Transverse colon (tissue), 4 donors: ENCODE results near the gene ENOX1. TPM values are rescaled to one million over a fixed set of nuclear protein-coding genes. Genes with fewer than 3 reads are reported as not detected.

Experiments used
- DNase-seq: peaks from one replicate; pipeline ENCODE4 v3.0.0-alpha.2; 2019
- H3K27ac ChIP-seq, 4 donors: fragments of 200-600 bp; sonication (generic); 2 replicates each; pipeline ENCODE4 v1.5.1; 2016 to 2018; ENCODE audit warnings: inconsistent platforms in 4 of 4
- H3K27me3 ChIP-seq: fragments of 200-600 bp; sonication (generic); 2 replicates; pipeline ENCODE4 v1.5.1; 2017; ENCODE audit warnings: inconsistent platforms
- H3K36me3 ChIP-seq, 4 donors: fragments of 200-600 bp; sonication (generic); 2 replicates each; pipeline ENCODE4 v1.5.1; 2017 to 2019; ENCODE audit warnings: inconsistent platforms in 4 of 4
- H3K4me1 ChIP-seq, 4 donors: fragments of 200-600 bp; sonication (generic); 2 replicates each; pipeline ENCODE4 v1.5.1; 2017 to 2020; ENCODE audit warnings: inconsistent platforms in 4 of 4
- H3K4me3 ChIP-seq, 4 donors: fragments of 200-600 bp; sonication (generic); 1 replicate in 1 of 4; 2 replicates in 3 of 4; pipeline versions ENCODE4 v1.5.1 to v1.6.1; 2017 to 2019; ENCODE audit warnings: inconsistent platforms in 4 of 4
- H3K9me3 ChIP-seq, 2 donors: fragments of 200-600 bp; sonication (generic); 2 replicates each; pipeline ENCODE4 v1.5.1; 2017 to 2019; ENCODE audit warnings: inconsistent platforms in 2 of 2
- CTCF ChIP-seq, 5 experiments: fragments of 200-600 bp in 3 of 5; fragments of 450-650 bp in 2 of 5; sonication (generic) in 3 of 5; IDR thresholded peaks; 1 replicate in 2 of 5; 2 replicates in 3 of 5; pipeline ENCODE4 v1.5.1; 2016 to 2017; ENCODE audit warnings: antibody characterized with exemption in 5 of 5, inconsistent platforms in 3 of 5, mild to moderate bottlenecking in 2 of 5, moderate library complexity in 1 of 5
- EP300 ChIP-seq: sonication (generic); formaldehyde crosslinking; IDR thresholded peaks from one replicate; pipeline ENCODE4 v1.6.1; 2017; ENCODE audit warnings: antibody characterized with exemption, low read depth
- POLR2A ChIP-seq: fragments of 450-650 bp; IDR thresholded peaks from one replicate; pipeline ENCODE4 v1.6.1; 2016; ENCODE audit warnings: antibody characterized with exemption, mild to moderate bottlenecking, moderate library complexity
- POLR2AphosphoS5 ChIP-seq, 3 donors: sonication (generic); formaldehyde crosslinking; IDR thresholded peaks; one replicate each; pipeline ENCODE4 v1.6.1; 2016; ENCODE audit warnings: antibody characterized with exemption in 3 of 3
- WGBS, 2 donors: methylation state at CpG; one replicate each; pipeline ENCODE4 v1.1.5; 2018; ENCODE audit warnings: low coverage in 1 of 2; 5-methylcytosine and 5-hydroxymethylcytosine counted together
- in situ Hi-C, 4 donors: fragments of 200-750 bp; cut with MboI; loops; one replicate each; pipeline versions ENCODE4 v1.15.0 to v1.15.1; 2017; ENCODE audit warnings: low sequenced_read_pairs in 3 of 4, low pct_ligation_motif_present in 1 of 4, low pct_unique_long_range_greater_than_20kb in 1 of 4
- intact Hi-C: fragments of 100-400 bp; cut with DNase I; formaldehyde crosslinking; loops from one replicate; pipeline ENCODE4 v1.15.1; 2023; ENCODE audit warnings: low total_unique reads
- total RNA-seq, 4 donors: library from RNA; depleted of rRNA; stranded (reverse); fragments of >200 nt; gene quantifications; one replicate each; pipeline ENCODE4 v1.1.0, GENCODE V29; 2016

Gene ENOX1
- total RNA-seq, 4 donors from 2014 or later = 1.5 to 6.4 (median 2.2) TPM

GRCh38 chr13:43682701-43683100 lies 104.1 kb downstream of the ENOX1 start:
- WGBS, 2 donors = 52 to 62% methylated on average over 2 of the region's 2 CpGs
- in situ Hi-C loops = no loop called here
- DNase-seq = no peak
- no peak for TF ChIP-seq EP300
- TF ChIP-seq CTCF (IDR thresholded peaks at IDR 0.05) = no peak
- no peak for TF ChIP-seq POLR2AphosphoS5 (IDR thresholded peaks at IDR 0.05)
- TF ChIP-seq POLR2A = no peak
- H3K4me1 ChIP-seq = peaks cover 0 to 19% (median 5%) of the 10 kb centered on the region in 4 donors
- H3K9me3 ChIP-seq = no peaks in the 10 kb centered on the region
- H3K27ac ChIP-seq = peak overlapping the region in 3 of 4 donors; percentile 39 to 76 (median 42)
- H3K36me3 ChIP-seq = no peaks in the 10 kb centered on the region
- intact Hi-C loops = no loop called here
- H3K4me3 ChIP-seq = no peak overlapping the region
- H3K27me3 ChIP-seq = no peaks in the 10 kb centered on the region

- no peaks in the 10 kb centered on the region for H3K4me1 ChIP-seq
- WGBS, 2 donors = 50 to 59% methylated on average over 1 of the region's 1 CpG
- H3K9me3 ChIP-seq = no peaks in the 10 kb centered on the region
- H3K27me3 ChIP-seq = no peaks in the 10 kb centered on the region
- H3K27ac ChIP-seq = no peak overlapping the region
- no peak overlapping the region for H3K4me3 ChIP-seq
- no peak for DNase-seq
- H3K36me3 ChIP-seq = no peaks in the 10 kb centered on the region
- in situ Hi-C loops = no loop called here
- TF ChIP-seq POLR2A = no peak
- TF ChIP-seq POLR2AphosphoS5 (IDR thresholded peaks at IDR 0.05) = no peak
- TF ChIP-seq CTCF (IDR thresholded peaks at IDR 0.05) = no peak
- TF ChIP-seq EP300 = no peak
- intact Hi-C loops = no loop called here
Measured at GRCh38 chr13:43676320-43676719, 110.5 kb downstream of the ENOX1 start.

GRCh38 chr13:43675577-43675976 lies 111.2 kb downstream of the ENOX1 start:
- Histone ChIP-seq H3K27me3 (no peaks in the 10 kb centered on the region), H3K27ac (no peak overlapping the region), H3K4me1 (no peaks in the 10 kb centered on the region), H3K36me3 (no peaks in the 10 kb centered on the region), H3K9me3 (no peaks in the 10 kb centered on the region), H3K4me3 (no peak overlapping the region)
- TF ChIP-seq EP300 (no peak), CTCF (IDR thresholded peaks at IDR 0.05) (no peak), POLR2A (no peak), POLR2AphosphoS5 (IDR thresholded peaks at IDR 0.05) (no peak)
- in situ Hi-C loops (no loop called here), intact Hi-C loops (no loop called here)
- whole genome bisulfite sequencing, 2 donors = 56 to 68% methylated on average over 3 to 6 of the region's 6 CpGs
- DNase-seq = no peak

GRCh38 chr13:43669964-43670363 lies 116.8 kb downstream of the ENOX1 start:
- in situ Hi-C loops (no loop called here), intact Hi-C loops (no loop called here)
- DNase-seq = no peak
- Histone ChIP-seq H3K27me3 (no peaks in the 10 kb centered on the region), H3K36me3 (no peaks in the 10 kb centered on the region), H3K4me3 (no peak overlapping the region), H3K27ac (no peak overlapping the region), H3K4me1 (peaks cover 0 to 15% (median 2%) of the 10 kb centered on the region in 4 donors), H3K9me3 (no peaks in the 10 kb centered on the region)
- no peak for TF ChIP-seq POLR2A
- TF ChIP-seq CTCF (IDR thresholded peaks at IDR 0.05) = no peak
- no peak for TF ChIP-seq POLR2AphosphoS5 (IDR thresholded peaks at IDR 0.05)
- TF ChIP-seq EP300 = no peak
- WGBS, 2 donors = 60 to 85% methylated on average over 1 to 3 of the region's 3 CpGs
